Measurements from ENCODE around the gene LBHD2. TPM values are rescaled to one million over a fixed set of nuclear protein-coding genes. Genes with fewer than 3 reads are reported as not detected.

Gene LBHD2
- total RNA-seq, 1 donor from 2014 or later, result not detected

DNA sequence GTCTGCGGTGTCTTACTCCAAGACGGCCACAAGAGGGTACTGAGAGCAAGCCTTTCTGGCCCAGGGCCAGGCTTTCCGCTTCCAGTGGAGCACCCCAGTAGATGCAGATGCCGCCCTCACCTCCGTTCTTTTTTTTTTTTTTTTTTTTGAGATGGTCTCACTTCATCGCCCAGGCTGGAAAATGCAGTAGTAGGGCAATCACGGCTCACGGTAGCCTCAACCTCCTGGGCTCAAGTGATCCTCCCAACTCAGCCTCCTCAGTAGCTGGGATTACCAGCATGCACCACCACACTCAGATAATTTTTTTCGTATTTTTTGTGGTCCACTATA lies 5.6 kb upstream of the LBHD2 start:
- Mint-ChIP-seq H3K4me1 (ENCODE audit: low read depth, unreplicated experiment) (peaks cover 3% of the 10 kb centered on the region), H3K27me3 (ENCODE audit: unreplicated experiment) (peaks cover 4% of the 10 kb centered on the region), H3K27ac (ENCODE audit: unreplicated experiment) (no peak overlapping the region), H3K36me3 (ENCODE audit: unreplicated experiment) (no peaks in the 10 kb centered on the region), H3K9me3 (ENCODE audit: unreplicated experiment) (no peaks in the 10 kb centered on the region), H3K4me3 (ENCODE audit: unreplicated experiment) (no peak overlapping the region)
- TF ChIP-seq, protein P1, sequence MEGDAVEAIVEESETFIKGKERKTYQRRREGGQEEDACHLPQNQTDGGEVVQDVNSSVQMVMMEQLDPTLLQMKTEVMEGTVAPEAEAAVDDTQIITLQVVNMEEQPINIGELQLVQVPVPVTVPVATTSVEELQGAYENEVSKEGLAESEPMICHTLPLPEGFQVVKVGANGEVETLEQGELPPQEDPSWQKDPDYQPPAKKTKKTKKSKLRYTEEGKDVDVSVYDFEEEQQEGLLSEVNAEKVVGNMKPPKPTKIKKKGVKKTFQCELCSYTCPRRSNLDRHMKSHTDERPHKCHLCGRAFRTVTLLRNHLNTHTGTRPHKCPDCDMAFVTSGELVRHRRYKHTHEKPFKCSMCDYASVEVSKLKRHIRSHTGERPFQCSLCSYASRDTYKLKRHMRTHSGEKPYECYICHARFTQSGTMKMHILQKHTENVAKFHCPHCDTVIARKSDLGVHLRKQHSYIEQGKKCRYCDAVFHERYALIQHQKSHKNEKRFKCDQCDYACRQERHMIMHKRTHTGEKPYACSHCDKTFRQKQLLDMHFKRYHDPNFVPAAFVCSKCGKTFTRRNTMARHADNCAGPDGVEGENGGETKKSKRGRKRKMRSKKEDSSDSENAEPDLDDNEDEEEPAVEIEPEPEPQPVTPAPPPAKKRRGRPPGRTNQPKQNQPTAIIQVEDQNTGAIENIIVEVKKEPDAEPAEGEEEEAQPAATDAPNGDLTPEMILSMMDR (IDR thresholded peaks at IDR 0.05; ENCODE audit: partially characterized antibody, unreplicated experiment), result peak; percentile 77
- DNase-seq, result peak; percentile 77

DNA sequence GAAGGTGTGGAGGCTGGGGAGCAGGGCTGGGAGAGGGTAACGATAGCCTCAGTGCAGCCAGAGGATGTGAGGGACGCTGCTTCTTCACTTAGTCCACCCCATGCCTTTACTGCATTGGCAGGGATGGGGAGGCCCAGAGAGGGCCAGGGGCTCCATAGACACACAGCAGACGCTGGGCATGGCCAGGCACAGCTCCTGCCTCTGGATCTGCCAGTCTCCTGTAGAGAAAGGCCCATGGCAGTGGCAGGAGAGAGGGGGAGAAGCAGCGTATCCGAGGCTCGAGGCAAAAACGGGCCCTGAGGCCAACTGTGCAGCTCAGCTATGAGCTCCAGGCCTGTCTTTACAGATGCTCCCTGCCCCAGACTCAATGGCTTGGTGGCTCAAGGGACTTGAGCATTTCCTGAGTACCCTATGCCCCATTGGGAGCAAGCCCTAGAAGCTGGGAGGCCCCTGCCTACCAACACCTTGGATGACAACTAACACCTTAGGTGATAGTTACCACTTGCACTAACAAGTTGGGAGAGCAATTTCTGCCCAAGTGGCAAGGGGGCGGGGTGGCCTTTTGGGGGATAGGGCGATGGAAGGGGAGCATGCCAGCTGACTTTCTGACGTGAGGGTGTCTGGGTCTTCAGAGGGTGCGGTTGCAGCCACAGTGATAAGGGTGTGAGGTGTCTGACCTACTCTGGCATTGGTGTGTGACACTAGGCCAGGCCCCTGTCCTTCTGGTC lies 5.0 kb upstream of the LBHD2 start:
- no peaks in the 10 kb centered on the region for H3K9me3 Mint-ChIP-seq (ENCODE audit: unreplicated experiment)
- no peak for DNase-seq
- H3K27ac Mint-ChIP-seq (ENCODE audit: unreplicated experiment), result no peak overlapping the region
- H3K36me3 Mint-ChIP-seq (ENCODE audit: unreplicated experiment), result no peaks in the 10 kb centered on the region
- H3K4me1 Mint-ChIP-seq (ENCODE audit: low read depth, unreplicated experiment), result peaks cover 3% of the 10 kb centered on the region
- TF ChIP-seq, protein P1 (IDR thresholded peaks at IDR 0.05; ENCODE audit: partially characterized antibody, unreplicated experiment), result no peak
- H3K4me3 Mint-ChIP-seq (ENCODE audit: unreplicated experiment), result no peak overlapping the region
- peaks cover 4% of the 10 kb centered on the region for H3K27me3 Mint-ChIP-seq (ENCODE audit: unreplicated experiment)

- H3K27ac Mint-ChIP-seq (ENCODE audit: unreplicated experiment), result no peak overlapping the region
- H3K4me1 Mint-ChIP-seq (ENCODE audit: low read depth, unreplicated experiment), result no peaks in the 10 kb centered on the region
- TF ChIP-seq, protein P1 (IDR thresholded peaks at IDR 0.05; ENCODE audit: partially characterized antibody, unreplicated experiment), result no peak
- H3K4me3 Mint-ChIP-seq (ENCODE audit: unreplicated experiment), result no peak overlapping the region
- H3K36me3 Mint-ChIP-seq (ENCODE audit: unreplicated experiment), result no peaks in the 10 kb centered on the region
- peaks cover 3% of the 10 kb centered on the region for H3K27me3 Mint-ChIP-seq (ENCODE audit: unreplicated experiment)
- no peaks in the 10 kb centered on the region for H3K9me3 Mint-ChIP-seq (ENCODE audit: unreplicated experiment)
- DNase-seq, result no peak
Observed at GRCh38 chr14:103081951-103082350, 2.1 kb upstream of the LBHD2 start.

DNA sequence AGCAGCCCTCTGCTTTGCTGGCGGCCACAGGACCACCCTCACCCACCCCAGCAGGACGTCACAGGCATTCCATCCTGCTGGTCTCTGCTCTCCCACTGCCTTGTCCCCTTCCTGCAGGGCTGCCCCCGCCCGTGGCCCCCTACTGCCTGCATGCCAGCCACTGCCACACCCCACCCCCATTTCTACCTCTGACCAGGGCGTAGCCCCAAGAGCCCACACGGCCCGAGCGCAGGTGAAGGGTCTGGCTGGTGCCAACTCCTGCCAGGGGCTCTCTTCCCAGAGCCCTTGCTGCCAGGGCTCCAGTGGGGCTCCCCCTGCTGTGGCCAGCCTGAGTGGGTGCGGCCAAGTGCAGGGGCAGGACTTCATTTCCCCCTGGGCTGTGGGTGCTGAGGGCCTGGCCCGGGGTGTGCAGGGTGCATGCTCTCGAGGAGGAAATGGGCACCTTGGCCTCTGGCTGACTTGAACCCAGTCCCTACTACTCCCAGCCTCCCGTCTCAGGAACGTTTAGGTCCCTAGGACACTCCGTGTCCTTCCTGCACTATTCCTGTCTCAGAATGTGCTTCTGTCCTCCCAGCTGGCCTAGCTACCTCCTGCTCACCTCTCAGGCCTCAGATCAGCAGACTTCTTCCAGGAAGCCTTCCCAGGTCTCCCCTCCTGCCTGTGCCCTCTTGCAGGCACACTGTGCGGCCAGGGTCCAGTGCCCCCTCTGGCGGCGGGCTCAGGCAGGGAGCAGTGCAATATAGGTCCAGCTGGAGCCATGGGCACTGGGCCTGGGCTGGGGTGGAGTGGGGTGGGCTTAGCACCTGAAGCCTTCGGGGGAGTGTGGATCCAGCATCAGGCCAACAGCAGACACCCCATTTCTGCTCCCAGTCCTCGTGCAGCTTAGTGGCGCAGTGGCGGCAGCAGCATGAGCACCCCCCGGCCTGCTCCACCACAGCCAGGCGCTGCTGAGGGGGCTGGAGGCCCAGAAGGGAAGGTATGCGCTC lies 1.4 kb downstream of the LBHD2 start:
- H3K4me3 Mint-ChIP-seq (ENCODE audit: unreplicated experiment), result no peak overlapping the region
- DNase-seq, result no peak
- H3K9me3 Mint-ChIP-seq (ENCODE audit: unreplicated experiment), result no peaks in the 10 kb centered on the region
- H3K36me3 Mint-ChIP-seq (ENCODE audit: unreplicated experiment), result no peaks in the 10 kb centered on the region
- H3K27ac Mint-ChIP-seq (ENCODE audit: unreplicated experiment), result no peak overlapping the region
- peaks cover 2% of the 10 kb centered on the region for H3K4me1 Mint-ChIP-seq (ENCODE audit: low read depth, unreplicated experiment)
- TF ChIP-seq, protein P1 (IDR thresholded peaks at IDR 0.05; ENCODE audit: partially characterized antibody, unreplicated experiment), result peak; percentile 15
- H3K27me3 Mint-ChIP-seq (ENCODE audit: unreplicated experiment), result peaks cover 3% of the 10 kb centered on the region

Data from glutamatergic neuron (in vitro differentiated cells).